Type B pancreatic cell (in vitro differentiated cells): ENCODE results near the gene KCTD21. TPM values are rescaled to one million over a fixed set of nuclear protein-coding genes. Genes with fewer than 3 reads are reported as not detected.

Experiments
- DNase-seq: peaks from one replicate; pipeline ENCODE4 v3.0.0; 2021; ENCODE audit warnings: mixed read lengths; ENCODE audit not compliant: unreplicated experiment; ENCODE audit errors: extremely low spot score
- H3K27ac Mint-ChIP-seq: 2 replicates; pipeline ENCODE4 v1.8.0; 2021; ENCODE audit warnings: mild to moderate bottlenecking, mixed read lengths
- H3K27me3 Mint-ChIP-seq: 2 replicates; pipeline ENCODE4 v1.8.0; 2021; ENCODE audit warnings: mixed read lengths
- H3K36me3 Mint-ChIP-seq: 2 replicates; pipeline ENCODE4 v1.8.0; 2021; ENCODE audit warnings: mixed read lengths
- H3K4me1 Mint-ChIP-seq: one replicate; pipeline ENCODE4 v1.8.0; 2021; ENCODE audit warnings: mixed read lengths; ENCODE audit not compliant: unreplicated experiment
- H3K4me3 Mint-ChIP-seq: 2 replicates; pipeline ENCODE4 v1.8.0; 2021; ENCODE audit warnings: mild to moderate bottlenecking, mixed read lengths
- H3K9me3 Mint-ChIP-seq: 2 replicates; pipeline ENCODE4 v1.8.0; 2021; ENCODE audit warnings: mixed read lengths
- CTCF ChIP-seq: fragments of 200-600 bp; sonication (generic); conservative IDR thresholded peaks from 2 replicates; pipeline ENCODE4 v1.5.0; 2021; ENCODE audit warnings: antibody characterized with exemption, mild to moderate bottlenecking
- total RNA-seq: library from RNA; stranded (reverse); gene quantifications from 2 replicates; pipeline ENCODE4 v1.2.1, GENCODE V29; 2021; ENCODE audit warnings: low replicate concordance

The KCTD21 gene
- total RNA-seq, 1 donor from 2014 or later, result 9.7 TPM

GRCh38 chr11:78216571-78217287, 28.3 kb upstream of the KCTD21 start:
- H3K4me1 Mint-ChIP-seq, result no peaks in the 10 kb centered on the region
- no peak for TF ChIP-seq CTCF
- no peak for DNase-seq
- H3K36me3 Mint-ChIP-seq, result peaks cover 33% of the 10 kb centered on the region
- peaks cover 3% of the 10 kb centered on the region for H3K9me3 Mint-ChIP-seq
- no peaks in the 10 kb centered on the region for H3K27me3 Mint-ChIP-seq
- no peak overlapping the region for H3K4me3 Mint-ChIP-seq
- no peak overlapping the region for H3K27ac Mint-ChIP-seq

GRCh38 chr11:78216021-78216420, 27.6 kb upstream of the KCTD21 start:
- no peaks in the 10 kb centered on the region for H3K4me1 Mint-ChIP-seq
- DNase-seq, result no peak
- peaks cover 6% of the 10 kb centered on the region for H3K9me3 Mint-ChIP-seq
- H3K4me3 Mint-ChIP-seq, result no peak overlapping the region
- H3K36me3 Mint-ChIP-seq, result peaks cover 33% of the 10 kb centered on the region
- no peak for TF ChIP-seq CTCF
- H3K27me3 Mint-ChIP-seq, result no peaks in the 10 kb centered on the region
- H3K27ac Mint-ChIP-seq, result no peak overlapping the region

GRCh38 chr11:78214331-78215194, 26.1 kb upstream of the KCTD21 start:
- no peak for DNase-seq
- no peak overlapping the region for H3K4me3 Mint-ChIP-seq
- H3K36me3 Mint-ChIP-seq, result peaks cover 39% of the 10 kb centered on the region
- H3K27ac Mint-ChIP-seq, result no peak overlapping the region
- peaks cover 6% of the 10 kb centered on the region for H3K9me3 Mint-ChIP-seq
- H3K27me3 Mint-ChIP-seq, result no peaks in the 10 kb centered on the region
- TF ChIP-seq CTCF, result no peak
- H3K4me1 Mint-ChIP-seq, result no peaks in the 10 kb centered on the region

- H3K9me3 Mint-ChIP-seq, result peaks cover 6% of the 10 kb centered on the region
- no peak for DNase-seq
- no peak for TF ChIP-seq CTCF
- no peak overlapping the region for H3K27ac Mint-ChIP-seq
- no peak overlapping the region for H3K4me3 Mint-ChIP-seq
- peaks cover 43% of the 10 kb centered on the region for H3K36me3 Mint-ChIP-seq
- peaks cover 4% of the 10 kb centered on the region for H3K4me1 Mint-ChIP-seq
- no peaks in the 10 kb centered on the region for H3K27me3 Mint-ChIP-seq
Observed at GRCh38 chr11:78213526-78214330, 25.3 kb upstream of the KCTD21 start.

GRCh38 chr11:78212586-78213371, 24.4 kb upstream of the KCTD21 start:
- DNase-seq, result no peak
- Mint-ChIP-seq H3K36me3 (peaks cover 42% of the 10 kb centered on the region), H3K9me3 (peaks cover 6% of the 10 kb centered on the region)

More at GRCh38 chr11:78212586-78213371, 24.4 kb upstream of the KCTD21 start:
- Mint-ChIP-seq H3K27me3 (no peaks in the 10 kb centered on the region), H3K4me1 (peaks cover 4% of the 10 kb centered on the region), H3K4me3 (no peak overlapping the region), H3K27ac (no peak overlapping the region)
- no peak for TF ChIP-seq CTCF
